Superior temporal gyrus (tissue), 1 donor: Measurements from ENCODE around the gene EIF1.
"Not testable (repeated sequence)": the region's sequence is repeated elsewhere in the genome, so short reads cannot be mapped to it uniquely, and the experiment has no call there.

ENCODE experiments used
- DNase-seq: peaks from one replicate; pipeline ENCODE4 v3.0.0-alpha.2; 2016; ENCODE audit errors: extremely low spot score

EIF1 gene

GRCh38 chr17:41678907-41679739, 9.6 kb upstream of the EIF1 start:
- no peak for DNase-seq

DNA sequence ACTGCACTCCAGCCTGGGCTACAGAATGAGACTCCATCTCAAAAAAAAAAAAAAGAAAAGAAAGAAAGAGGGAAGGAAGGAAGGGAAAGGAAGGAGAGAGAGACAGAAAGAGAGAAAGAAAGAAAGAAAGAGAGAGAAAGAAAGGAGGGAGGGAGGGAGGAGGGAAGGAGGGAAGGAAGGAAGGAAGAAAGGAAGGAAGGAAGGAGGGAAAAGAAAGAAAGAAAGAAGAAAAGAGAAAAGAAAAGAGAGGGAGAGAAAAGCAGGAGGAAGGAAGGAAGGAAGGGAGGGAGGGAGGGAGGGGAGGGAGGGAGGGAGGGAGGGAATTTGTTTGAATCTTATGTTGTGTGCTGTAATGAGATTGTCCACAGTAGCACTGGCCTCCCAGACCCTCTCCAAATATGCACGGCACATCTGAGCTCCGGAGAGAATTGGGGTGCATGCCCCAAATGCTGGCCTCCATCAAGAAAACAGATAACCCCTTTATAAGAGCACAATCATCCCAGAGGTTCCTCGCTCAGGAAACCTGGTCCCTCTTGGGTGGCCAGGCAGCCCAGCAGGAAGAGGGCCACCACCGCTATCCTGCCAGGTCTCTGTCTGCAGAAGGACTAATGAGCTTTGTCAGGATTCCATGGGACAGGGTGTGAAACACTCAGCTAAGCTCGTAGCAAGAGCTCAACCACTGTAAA, 8.8 kb upstream of the EIF1 start:
- DNase-seq: no peak

- peak; percentile 48 for DNase-seq
Observed at GRCh38 chr17:41680426-41681040, 8.2 kb upstream of the EIF1 start.

DNA sequence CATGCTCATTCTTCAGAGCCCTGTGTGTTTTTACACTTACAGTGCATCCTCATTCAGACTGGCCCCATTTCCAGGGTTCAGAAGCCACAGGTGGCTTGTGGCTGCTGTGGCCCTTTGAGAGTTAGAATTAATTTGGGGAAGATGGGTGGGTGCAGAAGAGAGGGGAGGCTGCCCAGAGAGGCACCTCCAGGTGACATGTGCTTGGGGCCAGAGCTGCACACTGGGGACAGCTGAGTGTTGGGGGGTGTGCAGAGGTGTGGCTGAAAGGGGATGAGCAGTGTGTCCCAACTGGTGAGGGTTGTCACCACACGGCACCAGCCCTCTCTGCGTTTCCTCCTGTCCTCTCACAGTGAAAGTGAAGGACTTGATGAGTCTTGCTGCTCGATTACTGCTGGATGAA, 6.9 kb upstream of the EIF1 start:
- no peak for DNase-seq

DNA sequence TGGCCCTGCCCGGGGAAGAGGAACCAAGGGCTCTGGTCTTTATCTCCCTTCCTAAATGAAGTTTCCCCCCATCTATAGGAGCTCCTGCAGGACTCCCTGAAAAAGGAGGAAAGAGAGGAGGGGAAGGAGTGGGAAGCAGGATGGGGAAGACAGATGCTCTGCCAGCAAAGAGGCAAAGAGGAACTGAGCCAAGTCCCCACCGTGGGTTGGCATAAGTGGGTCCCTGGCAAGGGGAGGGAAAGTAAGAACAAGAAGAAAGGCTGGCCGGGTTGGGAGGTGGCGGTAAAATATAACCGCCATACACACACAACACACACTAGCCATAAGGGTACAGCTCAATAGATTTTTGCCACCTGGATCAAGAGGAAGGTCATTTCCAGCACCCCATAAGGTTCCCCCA, 6.1 kb upstream of the EIF1 start:
- no peak for DNase-seq

- no peak for DNase-seq
Observed at GRCh38 chr17:41683441-41684007, 5.2 kb upstream of the EIF1 start.

GRCh38 chr17:41684035-41684434, 4.7 kb upstream of the EIF1 start:
- no peak for DNase-seq

- DNase-seq: not testable (repeated sequence)
Observed at GRCh38 chr17:41685753-41686152, 2.9 kb upstream of the EIF1 start.

- no peak for DNase-seq
Observed at GRCh38 chr17:41686281-41686680, 2.4 kb upstream of the EIF1 start.

- no peak for DNase-seq
Observed at GRCh38 chr17:41687828-41688640, 651 bp upstream of the EIF1 start.

DNA sequence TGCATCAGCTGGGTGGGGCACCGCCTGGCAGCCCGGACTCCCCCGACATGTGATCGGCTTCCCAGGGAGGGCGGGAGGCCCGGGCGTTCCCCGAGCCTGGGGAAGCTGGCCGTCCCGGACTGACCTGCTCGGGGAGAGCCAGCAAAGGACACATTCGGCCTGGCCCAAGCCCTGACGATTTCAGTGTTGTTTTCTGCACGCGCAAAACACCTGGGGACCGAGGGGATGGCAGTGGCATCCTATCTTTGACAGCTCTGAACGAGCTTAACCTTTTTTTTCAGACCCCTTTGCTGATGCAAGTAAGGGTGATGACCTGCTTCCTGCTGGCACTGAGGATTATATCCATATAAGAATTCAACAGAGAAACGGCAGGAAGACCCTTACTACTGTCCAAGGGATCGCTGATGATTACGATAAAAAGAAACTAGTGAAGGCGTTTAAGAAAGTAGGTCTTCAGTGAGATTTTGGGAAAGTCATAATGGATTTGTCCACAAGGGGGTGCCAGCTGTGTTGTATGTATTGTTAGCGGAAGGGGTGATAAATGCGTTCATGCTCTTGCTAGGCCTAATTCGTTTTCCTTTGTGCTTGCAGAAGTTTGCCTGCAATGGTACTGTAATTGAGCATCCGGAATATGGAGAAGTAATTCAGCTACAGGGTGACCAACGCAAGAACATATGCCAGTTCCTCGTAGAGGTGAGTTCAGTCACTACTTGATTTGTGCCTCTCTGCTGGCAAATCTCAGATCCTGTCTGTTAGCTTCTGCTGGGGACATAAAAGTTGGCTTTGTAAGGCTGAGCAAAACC, 1.0 kb downstream of the EIF1 start:
- peak; percentile 44 for DNase-seq

DNA sequence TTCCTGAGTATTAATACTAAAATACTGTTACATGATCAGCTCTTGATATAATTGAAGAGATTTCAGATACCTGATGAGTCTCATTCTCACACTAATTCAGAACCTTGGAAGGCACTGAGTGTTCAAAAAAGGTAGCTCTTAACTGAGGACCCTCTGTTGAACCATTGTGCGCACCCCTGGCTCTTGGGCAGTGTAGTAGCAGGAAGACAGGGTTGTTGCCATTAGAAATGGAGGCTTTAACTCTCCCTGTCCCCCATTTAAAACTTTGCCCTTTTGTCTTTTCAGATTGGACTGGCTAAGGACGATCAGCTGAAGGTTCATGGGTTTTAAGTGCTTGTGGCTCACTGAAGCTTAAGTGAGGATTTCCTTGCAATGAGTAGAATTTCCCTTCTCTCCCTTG, 1.8 kb downstream of the EIF1 start:
- DNase-seq: no peak

DNA sequence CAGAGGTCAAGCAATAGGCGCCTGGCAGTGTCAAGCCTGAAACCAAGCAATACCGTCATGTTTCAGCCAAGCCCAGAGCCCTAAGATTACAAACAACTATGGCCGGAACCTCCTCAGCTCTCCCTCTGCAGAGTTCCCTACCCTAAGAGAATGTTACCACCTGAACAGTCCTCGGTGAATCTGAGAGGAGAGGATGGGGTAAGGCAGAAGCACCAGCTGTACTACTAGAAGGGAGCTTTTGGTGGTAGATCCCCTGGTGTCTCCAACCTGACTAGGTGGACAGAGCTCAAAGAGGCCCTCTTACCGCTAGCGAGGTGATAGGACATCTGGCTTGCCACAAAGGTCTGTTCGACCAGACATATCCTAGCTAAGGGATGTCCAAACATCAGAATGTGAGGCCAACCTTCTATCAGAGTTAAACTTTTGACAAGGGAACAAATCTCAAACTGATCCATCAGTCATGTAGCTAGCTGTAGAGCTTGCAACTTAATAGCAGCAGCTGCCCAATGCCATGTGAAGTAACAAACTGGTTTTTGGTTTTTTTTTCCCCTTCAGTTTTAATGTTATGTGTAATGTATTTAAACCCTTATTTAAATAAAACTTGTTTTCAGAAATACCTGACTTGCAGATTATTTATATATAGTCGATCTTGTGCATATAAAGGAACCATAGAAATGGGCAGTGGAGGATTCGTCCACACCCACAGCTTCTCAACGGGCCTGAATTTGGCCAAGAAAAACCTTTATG, 2.5 kb downstream of the EIF1 start:
- DNase-seq: no peak

DNA sequence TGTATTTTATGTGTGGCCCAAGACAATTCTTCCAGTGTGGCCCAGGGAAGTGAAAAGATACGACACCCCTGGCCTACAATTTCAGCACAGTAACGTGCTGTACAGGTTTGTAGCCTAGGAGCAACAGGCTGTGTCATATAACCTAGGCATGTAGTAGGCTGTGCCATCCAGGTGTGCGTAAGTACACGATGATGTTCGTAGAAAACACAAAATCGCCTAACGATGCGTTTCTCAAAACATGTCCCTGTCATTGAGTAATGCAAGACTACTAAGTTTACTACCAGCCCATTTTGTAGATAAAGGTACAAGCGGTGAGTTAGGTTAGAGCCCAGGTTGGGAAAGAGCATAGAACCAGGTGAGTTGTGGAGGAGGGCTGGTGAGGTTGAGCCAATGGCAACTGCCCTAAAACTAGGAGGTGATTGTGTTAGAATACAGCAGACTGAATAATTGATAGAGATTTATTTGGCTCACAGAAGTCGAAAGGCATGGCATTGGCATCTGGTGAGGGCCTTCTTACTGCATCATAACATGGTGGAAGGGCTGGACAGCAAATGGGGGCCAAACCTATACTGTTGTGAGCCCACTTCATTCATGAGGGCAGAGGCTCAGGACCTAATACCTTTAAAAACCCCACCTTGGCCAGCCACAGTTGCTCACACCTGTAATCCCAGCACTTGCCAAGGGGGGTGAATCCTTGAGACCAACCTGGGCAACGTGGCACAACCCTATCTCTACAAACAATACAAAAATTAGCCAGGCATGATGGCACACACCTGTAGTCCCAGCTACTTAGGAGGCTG, 4.2 kb downstream of the EIF1 start:
- DNase-seq: no peak

DNA sequence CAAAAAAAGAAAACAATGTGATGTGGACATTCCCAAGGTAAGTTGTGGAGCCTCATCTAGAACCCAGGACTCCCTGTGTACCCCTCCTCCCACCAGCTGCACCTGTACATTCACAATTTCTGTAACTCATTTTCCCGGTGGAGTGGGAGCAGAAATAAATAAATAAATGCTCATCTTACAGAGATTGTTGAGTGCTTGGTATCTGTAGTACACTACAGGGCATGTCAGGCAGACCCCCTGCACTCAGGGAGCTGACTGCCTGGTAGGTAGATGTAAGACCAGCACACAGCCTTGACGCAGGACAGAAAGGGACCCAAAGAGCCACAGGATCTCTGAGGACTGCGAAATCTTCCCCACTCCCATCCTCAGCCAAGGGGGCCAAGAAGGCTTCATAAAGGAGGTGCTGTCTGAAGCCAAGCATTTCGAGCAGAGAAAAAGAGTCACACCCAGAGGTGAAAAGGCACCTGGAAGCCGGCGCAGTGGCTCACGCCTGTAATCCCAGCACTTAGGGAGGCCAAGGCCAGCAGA, 6.5 kb downstream of the EIF1 start:
- DNase-seq: no peak

GRCh38 chr17:41695954-41696757, 7.5 kb downstream of the EIF1 start:
- peak; percentile 87 for DNase-seq

- peak; percentile 70 for DNase-seq
Observed at GRCh38 chr17:41697122-41697962, 8.7 kb downstream of the EIF1 start.
